Panc1 (cell line): ENCODE measurements around the gene RFT1. TPM values are rescaled to one million over a fixed set of nuclear protein-coding genes. Genes with fewer than 3 reads are reported as not detected.

Experiments
- ATAC-seq: fragments of 200-7000 bp; cut with Tn5 transposase; 2 replicates; pipeline ENCODE4 v1.9.1; 2020; ENCODE audit warnings: mild to moderate bottlenecking, moderate library complexity
- BruUV-seq: library from RNA; stranded (reverse); fragments of 400-500 nt; replicated peaks from 2 replicates; lab custom pipeline; 2021; lab: Mats Ljungman, UMichigan
- CTCF ChIA-PET: fragments of 300-600 bp; sonication (Branson Sonifier 250); formaldehyde crosslinking; loops from one replicate; lab custom pipeline; 2022; ENCODE audit warnings: antibody characterized with exemption; lab: Charles Lee
- POLR2A ChIA-PET: fragments of 300-600 bp; sonication (Branson Sonifier 250); formaldehyde crosslinking; loops from one replicate; lab custom pipeline; 2022; ENCODE audit warnings: antibody characterized with exemption; lab: Charles Lee
- DNase-seq: peaks from one replicate; pipeline ENCODE4 v3.0.0-alpha.2; 2010; ENCODE audit warnings: low read depth, low spot score
- H3K27ac ChIP-seq: 2 replicates; pipeline ENCODE4 v1.5.1; 2011; ENCODE audit warnings: mild to moderate bottlenecking, low read length, inconsistent platforms
- H3K27me3 ChIP-seq: fragments of 200-500 bp; sonication (Bioruptor generic); 2 replicates; pipeline ENCODE4 v1.6.0; 2014; ENCODE audit warnings: low read length, inconsistent platforms; ENCODE audit not compliant: control insufficient read depth, insufficient read depth
- H3K36me3 ChIP-seq: fragments of 200-500 bp; sonication (Bioruptor generic); 2 replicates; pipeline ENCODE4 v1.5.1; 2014; ENCODE audit warnings: inconsistent platforms, mild to moderate bottlenecking, low read length, moderate library complexity; ENCODE audit not compliant: control insufficient read depth, insufficient read depth
- H3K4me1 ChIP-seq: 2 replicates; pipeline ENCODE4 v1.5.1; 2011; ENCODE audit warnings: inconsistent platforms, mild to moderate bottlenecking, low read length, moderate library complexity; ENCODE audit not compliant: control insufficient read depth, insufficient read depth
- H3K4me3 ChIP-seq, 2 experiments: 2 replicates each; pipeline ENCODE4 v1.5.1; 2011 to 2012; ENCODE audit warnings: low read depth in 2 of 2, low read length in 2 of 2, mild to moderate bottlenecking in 2 of 2, inconsistent platforms in 1 of 2, moderate library complexity in 1 of 2
- H3K9me3 ChIP-seq: fragments of 200-500 bp; sonication (Bioruptor generic); 2 replicates; pipeline ENCODE4 v1.5.1; 2014; ENCODE audit warnings: low read depth, mild to moderate bottlenecking, inconsistent platforms, low read length, moderate library complexity; ENCODE audit not compliant: control insufficient read depth, insufficient read depth
- POLR2AphosphoS5 ChIP-seq: IDR thresholded peaks from 2 replicates; pipeline ENCODE4 v1.6.1; 2012; ENCODE audit warnings: mild to moderate bottlenecking, low read depth, low read length, moderate library complexity
- SIN3A ChIP-seq: IDR thresholded peaks from 2 replicates; pipeline ENCODE4 v1.6.1; 2012; ENCODE audit warnings: low read depth, mild to moderate bottlenecking, low read length, moderate library complexity, borderline replicate concordance; ENCODE audit not compliant: insufficient read depth
- TCF7L2 ChIP-seq: IDR thresholded peaks from 2 replicates; pipeline ENCODE4 v1.6.1; 2011; ENCODE audit warnings: mild to moderate bottlenecking, low read depth, low read length, inconsistent platforms
- in situ Hi-C: cut with HindIII; loops from 2 replicates; pipeline ENCODE4 v1.10.0; 2016; ENCODE audit warnings: low sequenced_read_pairs, low pct_unique_long_range_greater_than_20kb
- intact Hi-C: fragments of 100-400 bp; cut with micrococcal nuclease; formaldehyde crosslinking; loops from one replicate; pipeline ENCODE4 v1.10.0; 2022; ENCODE audit not compliant: unreplicated experiment
- total RNA-seq: library from RNA; stranded (reverse); gene quantifications from one replicate; pipeline ENCODE4 v1.2.1, GENCODE V29; 2021; ENCODE audit not compliant: unreplicated experiment
- TF ChIP-seq, protein P1 (sequence below): fragments of 450-650 bp; IDR thresholded peaks from 2 replicates; pipeline ENCODE4 v1.5.1; 2017; ENCODE audit warnings: mild to moderate bottlenecking
- TF ChIP-seq, protein P2 (sequence below), 2 experiments: IDR thresholded peaks; 2 replicates each; pipeline ENCODE4 v1.6.1; 2011 to 2012; ENCODE audit warnings: low read depth in 2 of 2, control low read depth in 1 of 2, low read length in 1 of 2, mild to moderate bottlenecking in 1 of 2, moderate library complexity in 1 of 2; ENCODE audit not compliant: insufficient read depth in 1 of 2

The RFT1 gene
- total RNA-seq, 1 experiment from 2014 or later = 21.0 TPM

DNA sequence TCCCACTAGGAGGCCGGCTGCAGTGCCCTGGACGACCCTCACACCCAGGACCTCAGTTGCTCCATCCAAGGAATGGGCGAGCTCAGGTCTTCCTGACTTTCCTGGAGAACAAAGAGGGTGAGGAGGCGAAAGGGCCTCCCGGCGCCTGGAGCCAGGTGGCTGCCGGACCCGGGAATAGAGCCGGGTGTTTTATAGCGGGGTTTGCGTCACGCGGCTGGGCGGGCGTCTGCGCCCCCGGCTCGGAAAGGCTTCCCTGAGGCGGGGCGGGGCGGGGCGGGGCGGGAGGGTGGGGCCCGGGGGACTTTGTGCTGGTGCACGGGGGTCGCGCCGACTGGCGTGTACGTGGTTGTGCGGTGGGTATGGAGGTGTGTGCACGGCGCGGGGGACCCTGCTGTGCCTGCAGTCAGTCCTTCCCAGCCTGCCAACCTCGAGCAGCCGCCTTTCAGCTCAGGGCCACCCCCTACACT, 26.2 kb upstream of the RFT1 start:
- Histone ChIP-seq H3K27ac (no peak overlapping the region), H3K4me3 (no peak overlapping the region), H3K27me3 (no peaks in the 10 kb centered on the region), H3K9me3 (no peaks in the 10 kb centered on the region), H3K36me3 (no peaks in the 10 kb centered on the region), H3K4me1 (peaks cover 5% of the 10 kb centered on the region)
- no peak for DNase-seq
- no TSS peak for BruUV-seq
- intact Hi-C loops (no loop called here), in situ Hi-C loops (no loop called here)
- TF ChIP-seq, protein P1, sequence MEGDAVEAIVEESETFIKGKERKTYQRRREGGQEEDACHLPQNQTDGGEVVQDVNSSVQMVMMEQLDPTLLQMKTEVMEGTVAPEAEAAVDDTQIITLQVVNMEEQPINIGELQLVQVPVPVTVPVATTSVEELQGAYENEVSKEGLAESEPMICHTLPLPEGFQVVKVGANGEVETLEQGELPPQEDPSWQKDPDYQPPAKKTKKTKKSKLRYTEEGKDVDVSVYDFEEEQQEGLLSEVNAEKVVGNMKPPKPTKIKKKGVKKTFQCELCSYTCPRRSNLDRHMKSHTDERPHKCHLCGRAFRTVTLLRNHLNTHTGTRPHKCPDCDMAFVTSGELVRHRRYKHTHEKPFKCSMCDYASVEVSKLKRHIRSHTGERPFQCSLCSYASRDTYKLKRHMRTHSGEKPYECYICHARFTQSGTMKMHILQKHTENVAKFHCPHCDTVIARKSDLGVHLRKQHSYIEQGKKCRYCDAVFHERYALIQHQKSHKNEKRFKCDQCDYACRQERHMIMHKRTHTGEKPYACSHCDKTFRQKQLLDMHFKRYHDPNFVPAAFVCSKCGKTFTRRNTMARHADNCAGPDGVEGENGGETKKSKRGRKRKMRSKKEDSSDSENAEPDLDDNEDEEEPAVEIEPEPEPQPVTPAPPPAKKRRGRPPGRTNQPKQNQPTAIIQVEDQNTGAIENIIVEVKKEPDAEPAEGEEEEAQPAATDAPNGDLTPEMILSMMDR = no peak
- no peak for TF ChIP-seq POLR2AphosphoS5
- TF ChIP-seq SIN3A = no peak
- TF ChIP-seq, protein P2, sequence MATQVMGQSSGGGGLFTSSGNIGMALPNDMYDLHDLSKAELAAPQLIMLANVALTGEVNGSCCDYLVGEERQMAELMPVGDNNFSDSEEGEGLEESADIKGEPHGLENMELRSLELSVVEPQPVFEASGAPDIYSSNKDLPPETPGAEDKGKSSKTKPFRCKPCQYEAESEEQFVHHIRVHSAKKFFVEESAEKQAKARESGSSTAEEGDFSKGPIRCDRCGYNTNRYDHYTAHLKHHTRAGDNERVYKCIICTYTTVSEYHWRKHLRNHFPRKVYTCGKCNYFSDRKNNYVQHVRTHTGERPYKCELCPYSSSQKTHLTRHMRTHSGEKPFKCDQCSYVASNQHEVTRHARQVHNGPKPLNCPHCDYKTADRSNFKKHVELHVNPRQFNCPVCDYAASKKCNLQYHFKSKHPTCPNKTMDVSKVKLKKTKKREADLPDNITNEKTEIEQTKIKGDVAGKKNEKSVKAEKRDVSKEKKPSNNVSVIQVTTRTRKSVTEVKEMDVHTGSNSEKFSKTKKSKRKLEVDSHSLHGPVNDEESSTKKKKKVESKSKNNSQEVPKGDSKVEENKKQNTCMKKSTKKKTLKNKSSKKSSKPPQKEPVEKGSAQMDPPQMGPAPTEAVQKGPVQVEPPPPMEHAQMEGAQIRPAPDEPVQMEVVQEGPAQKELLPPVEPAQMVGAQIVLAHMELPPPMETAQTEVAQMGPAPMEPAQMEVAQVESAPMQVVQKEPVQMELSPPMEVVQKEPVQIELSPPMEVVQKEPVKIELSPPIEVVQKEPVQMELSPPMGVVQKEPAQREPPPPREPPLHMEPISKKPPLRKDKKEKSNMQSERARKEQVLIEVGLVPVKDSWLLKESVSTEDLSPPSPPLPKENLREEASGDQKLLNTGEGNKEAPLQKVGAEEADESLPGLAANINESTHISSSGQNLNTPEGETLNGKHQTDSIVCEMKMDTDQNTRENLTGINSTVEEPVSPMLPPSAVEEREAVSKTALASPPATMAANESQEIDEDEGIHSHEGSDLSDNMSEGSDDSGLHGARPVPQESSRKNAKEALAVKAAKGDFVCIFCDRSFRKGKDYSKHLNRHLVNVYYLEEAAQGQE (IDR thresholded peaks at IDR 0.05; ENCODE audit: insufficient read depth in 1 of 2, low read depth in 2 of 2, low read length in 1 of 2) = no peak
- TF ChIP-seq TCF7L2 = no peak
- POLR2A ChIA-PET = interaction anchor here (0.7 kb wide), 1 partner anchor 21 kb away, joined by 3 read pairs; no protein-coding TSS in a partner anchor
- ATAC-seq = no peak
- CTCF ChIA-PET = no interaction called here

DNA sequence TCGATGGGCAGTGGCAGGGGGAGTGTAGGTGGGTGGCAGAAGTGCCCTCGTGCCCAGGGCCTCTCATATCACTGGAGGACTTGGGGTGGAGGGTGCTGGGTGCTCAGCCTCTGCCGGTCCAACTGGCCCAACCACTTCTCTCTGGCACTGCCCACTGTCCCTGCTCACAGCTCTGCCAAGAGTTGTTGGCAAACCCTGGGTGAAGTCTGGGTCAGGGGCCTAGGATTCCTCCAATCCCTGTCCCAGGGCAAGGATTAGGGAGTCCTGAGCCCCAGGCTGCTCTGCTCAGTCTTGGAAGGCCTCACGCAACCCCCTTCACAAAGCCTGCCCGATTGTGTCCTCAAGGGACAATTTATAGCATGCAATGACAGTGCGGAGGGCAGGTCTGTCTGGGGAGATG, 25.5 kb upstream of the RFT1 start:
- POLR2A ChIA-PET = no interaction called here
- Histone ChIP-seq H3K4me3 (no peak overlapping the region), H3K27ac (no peak overlapping the region), H3K4me1 (peaks cover 5% of the 10 kb centered on the region), H3K9me3 (no peaks in the 10 kb centered on the region), H3K27me3 (no peaks in the 10 kb centered on the region), H3K36me3 (no peaks in the 10 kb centered on the region)
- no TSS peak for BruUV-seq
- DNase-seq (no peak), ATAC-seq (no peak)
- in situ Hi-C loops = no loop called here
- CTCF ChIA-PET = no interaction called here
- TF ChIP-seq TCF7L2 (no peak), POLR2AphosphoS5 (no peak), SIN3A (no peak)
- TF ChIP-seq, protein P1 = no peak
- TF ChIP-seq, protein P2 (IDR thresholded peaks at IDR 0.05; ENCODE audit: insufficient read depth in 1 of 2, low read depth in 2 of 2, low read length in 1 of 2) = no peak
- intact Hi-C loops = no loop called here
